GM18499 (cell line): ENCODE data around the gene CCDC57.
"Not testable (repeated sequence)": the region's sequence is repeated elsewhere in the genome, so short reads cannot be mapped to it uniquely, and the experiment has no call there.

Source experiments
- ATAC-seq: cut with Tn5 transposase; IDR thresholded peaks from one replicate; pipeline ENCODE4 v1.9.1; 2021; ENCODE audit warnings: moderate number of reproducible peaks; ENCODE audit not compliant: insufficient read depth, unreplicated experiment

CCDC57 gene

GRCh38 chr17:82204831-82205719 is 7.6 kb downstream of the CCDC57 start:
- ATAC-seq = no peak

GRCh38 chr17:82203920-82204319 is 8.7 kb downstream of the CCDC57 start:
- no peak for ATAC-seq

DNA sequence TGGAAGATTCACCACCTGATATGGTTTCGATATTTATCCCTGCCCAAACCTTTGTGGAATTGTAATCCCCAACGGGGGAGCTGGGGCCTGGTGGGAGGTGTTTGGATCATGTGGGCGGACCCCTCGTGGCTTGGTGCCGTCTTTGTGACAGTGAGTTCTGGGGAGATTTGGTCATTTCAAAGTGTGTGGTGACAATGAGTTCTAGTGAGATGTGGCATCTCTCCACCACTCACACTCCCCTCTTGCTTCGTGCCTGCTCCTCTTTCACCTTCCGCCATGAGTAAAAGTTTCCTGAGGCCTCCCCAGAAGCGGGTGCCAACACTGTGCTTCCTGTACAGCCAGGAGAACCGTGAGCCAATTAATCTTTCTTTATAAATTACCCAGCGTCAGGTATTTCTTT is 9.7 kb downstream of the CCDC57 start:
- ATAC-seq = no peak

DNA sequence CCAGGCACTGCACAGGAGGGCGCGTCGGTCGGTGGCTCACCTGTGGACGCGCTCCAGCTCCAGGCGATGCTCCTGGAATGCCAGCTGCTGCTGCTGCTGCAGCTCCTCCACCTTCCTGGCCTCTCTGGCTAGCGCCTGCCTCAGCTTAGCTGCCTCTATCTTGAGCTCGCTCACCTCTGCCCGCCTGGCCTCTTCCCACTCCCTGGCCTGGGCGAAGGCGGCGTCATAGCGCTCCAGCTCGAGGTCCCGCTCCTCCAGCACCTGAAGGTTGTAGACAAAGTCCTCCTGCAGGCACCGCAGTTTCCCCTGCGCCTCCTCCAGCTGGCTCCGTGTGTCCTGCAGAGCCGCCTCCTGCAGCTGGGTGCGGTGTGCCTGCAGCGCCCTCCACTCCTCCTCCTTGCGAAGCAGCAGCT is 11.1 kb downstream of the CCDC57 start:
- ATAC-seq = no peak

DNA sequence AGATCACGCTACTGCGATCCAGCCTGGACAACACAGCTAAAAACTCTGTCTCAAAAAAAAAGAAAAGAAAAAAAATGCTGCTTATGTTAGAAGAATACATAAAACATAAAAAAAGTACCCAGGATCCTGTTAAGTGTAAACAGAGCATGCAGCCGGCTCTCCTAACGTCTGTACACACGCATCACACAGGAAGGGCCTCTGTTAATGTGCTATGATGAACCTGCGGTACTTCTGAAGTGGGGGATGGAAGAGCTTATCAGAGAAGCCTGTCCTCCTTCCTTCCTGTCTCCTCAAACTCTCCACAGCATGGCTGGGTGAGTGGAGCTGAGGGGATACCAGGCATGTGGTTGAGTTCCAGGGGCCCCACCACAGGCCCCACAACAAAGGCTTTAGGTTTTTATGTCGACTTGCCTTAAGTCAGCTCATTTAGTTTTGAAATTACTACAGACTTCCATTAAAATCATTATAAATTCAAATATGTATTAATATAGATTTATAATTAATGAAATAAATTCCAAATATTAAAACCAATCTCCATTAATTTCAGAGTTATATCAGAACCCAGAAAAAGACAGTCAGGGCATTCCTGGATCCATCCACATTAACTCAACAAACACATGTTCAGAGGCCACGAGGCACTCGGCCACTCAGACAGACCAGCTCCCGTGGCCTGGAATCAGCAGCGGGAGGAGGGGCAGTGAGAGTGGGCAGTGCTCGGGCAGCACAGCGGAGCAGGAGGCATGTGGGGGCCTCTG is 11.7 kb downstream of the CCDC57 start:
- ATAC-seq = no peak

DNA sequence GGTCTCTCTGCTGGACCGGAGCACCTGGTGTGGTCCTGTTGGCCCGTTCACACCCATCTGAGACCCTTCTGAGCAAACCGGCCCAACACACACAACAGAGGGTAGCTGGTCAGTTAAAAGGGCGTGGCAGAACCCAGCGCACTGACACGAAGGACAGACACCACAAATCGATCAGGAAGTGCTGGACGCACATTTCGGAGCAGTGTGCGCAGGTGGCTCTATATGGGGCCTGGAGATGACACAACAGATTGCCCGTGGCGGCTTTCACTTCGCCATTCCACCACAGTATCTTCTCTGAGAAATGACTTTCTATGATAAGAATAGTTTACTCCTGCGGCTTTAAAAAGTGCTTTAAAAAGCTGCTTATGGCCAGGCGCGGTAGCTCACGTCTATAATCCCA is 12.5 kb downstream of the CCDC57 start:
- ATAC-seq = no peak

DNA sequence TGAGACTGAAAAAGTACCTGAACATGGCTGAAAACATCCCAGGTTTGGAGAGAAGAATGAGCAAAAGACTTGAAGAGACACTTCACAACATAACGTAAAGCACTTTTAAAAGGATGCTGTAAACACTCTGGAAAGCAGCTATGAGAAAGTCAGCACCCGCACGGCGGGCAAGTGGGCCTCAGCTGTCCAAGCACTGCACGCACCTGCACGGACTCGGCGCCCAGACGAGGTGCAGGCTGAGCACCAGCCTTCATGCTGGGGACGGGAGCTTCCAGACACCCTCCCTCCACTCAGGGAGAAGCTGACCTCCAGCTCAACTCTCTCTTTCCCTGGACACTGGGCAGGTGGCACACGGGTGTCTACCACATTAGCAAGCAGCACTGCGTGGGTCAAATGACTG is 13.1 kb downstream of the CCDC57 start:
- no peak for ATAC-seq

DNA sequence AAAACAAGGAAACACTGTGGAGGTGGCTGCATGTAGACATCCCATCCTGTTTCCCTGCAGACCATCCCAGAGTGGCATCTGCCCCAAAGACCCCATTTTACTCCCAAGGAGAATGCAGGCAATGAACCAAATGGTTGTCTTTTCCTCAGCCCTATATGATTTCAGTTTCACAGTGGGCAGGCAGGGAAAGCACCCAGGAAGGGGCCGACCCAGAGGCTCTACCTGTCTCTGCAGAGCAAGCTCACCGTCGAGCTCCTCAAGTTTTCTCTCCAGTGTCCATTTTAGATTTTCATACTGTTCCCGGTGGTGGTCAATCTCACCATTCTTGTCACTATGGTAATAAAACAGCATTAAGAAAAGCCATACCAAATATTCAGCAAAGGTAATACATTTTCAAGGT is 14.6 kb downstream of the CCDC57 start:
- ATAC-seq = no peak

DNA sequence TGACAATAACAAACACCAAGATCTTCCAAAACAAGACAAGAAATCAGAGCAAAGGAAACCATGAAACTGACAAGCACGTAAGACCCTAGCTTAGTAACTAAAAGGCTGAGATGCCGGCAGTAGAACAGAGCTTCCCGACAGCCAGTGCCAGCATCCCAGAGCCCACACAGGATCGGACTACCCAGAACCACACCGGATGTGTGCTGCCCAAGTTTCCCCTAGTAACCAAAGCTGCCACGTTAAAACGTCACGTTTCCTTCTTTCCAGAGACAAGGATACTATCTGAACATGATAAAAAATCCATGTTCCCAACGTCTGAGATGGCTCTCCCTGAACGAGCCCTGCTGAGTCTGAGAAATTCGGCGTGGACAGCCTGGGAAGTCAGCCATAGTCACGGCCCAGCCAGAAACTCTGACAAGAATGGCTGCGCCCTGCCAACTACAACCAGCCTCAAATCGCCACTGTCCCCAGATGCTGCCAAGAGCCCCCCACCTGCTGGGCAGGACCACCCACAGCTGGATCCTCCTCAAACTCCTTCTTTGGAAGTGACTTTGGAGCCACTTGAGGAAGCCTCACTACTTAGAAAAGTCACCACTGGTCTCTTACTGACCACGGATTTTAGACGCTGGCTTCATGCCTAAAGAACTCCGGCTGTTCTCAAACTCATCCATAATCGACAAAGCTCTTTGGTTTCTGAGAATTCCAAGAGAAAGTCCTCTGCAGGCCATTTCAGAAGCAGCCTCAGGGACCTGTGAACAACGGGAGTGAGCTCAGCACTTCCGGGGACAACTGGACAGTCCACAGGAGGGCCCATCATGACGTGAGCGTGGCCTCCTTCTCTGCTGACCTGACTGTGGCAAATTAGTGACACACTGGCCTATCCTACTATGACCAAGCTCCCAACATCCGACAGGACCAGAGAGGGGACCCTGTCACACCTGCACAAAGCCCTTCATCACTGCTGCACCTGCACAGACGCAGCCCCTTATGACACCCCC is 16.7 kb downstream of the CCDC57 start:
- ATAC-seq = no peak

- ATAC-seq = no peak
Measured at GRCh38 chr17:82194765-82195164, 17.9 kb downstream of the CCDC57 start.

DNA sequence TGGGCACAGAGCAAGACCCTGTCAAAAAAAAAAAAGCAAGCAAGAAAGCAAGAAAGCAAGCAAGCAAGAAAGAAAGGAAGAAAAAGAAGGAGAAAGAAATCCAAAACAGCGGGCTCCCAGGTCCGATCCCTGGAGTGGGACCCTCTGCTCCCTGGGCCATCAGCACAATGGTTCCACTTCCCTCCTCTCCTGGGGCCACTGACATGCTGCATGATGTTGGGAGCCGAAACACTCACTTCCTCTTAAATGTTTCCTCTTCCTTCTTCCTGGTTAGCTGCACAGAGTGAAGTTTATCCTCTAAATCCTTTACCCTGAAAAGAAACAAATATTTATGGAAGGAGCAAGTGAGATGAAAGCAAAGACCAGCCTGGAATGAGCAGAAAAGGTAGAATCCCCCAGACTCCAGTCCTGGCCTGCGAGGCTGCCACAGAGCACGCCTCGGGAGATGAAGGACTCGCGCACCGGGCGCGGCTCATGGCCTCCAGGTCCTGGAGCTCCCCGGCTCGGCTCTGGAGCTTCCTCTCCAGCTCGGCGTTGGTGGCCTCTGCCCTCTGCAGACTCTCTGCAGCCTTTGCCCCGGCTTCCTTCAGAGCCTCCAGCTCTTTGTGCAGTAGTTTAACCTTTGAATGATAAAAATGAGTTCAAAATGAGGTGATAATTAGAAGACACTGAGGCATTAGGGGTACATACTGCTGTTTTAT is 19.0 kb downstream of the CCDC57 start:
- ATAC-seq = no peak

DNA sequence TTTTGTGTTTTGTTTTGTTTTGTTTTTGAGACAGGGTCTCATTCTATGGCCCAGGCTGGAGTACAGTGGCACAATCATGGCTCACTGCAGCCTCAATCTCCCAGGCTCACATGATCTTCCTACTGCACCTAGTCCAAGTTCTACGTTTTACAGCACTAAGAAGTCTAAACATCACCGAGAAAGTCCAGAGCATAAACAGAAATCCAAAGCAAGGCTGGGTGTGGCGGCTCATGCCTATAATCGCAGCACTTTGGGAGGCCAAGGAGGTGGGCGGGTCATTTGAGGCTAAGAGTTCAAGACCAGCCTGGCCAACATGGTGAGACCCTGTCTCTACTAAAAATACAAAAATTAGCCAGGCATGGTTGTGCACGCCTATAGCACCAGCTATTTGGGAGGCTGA is 19.6 kb downstream of the CCDC57 start:
- ATAC-seq = not testable (repeated sequence)

DNA sequence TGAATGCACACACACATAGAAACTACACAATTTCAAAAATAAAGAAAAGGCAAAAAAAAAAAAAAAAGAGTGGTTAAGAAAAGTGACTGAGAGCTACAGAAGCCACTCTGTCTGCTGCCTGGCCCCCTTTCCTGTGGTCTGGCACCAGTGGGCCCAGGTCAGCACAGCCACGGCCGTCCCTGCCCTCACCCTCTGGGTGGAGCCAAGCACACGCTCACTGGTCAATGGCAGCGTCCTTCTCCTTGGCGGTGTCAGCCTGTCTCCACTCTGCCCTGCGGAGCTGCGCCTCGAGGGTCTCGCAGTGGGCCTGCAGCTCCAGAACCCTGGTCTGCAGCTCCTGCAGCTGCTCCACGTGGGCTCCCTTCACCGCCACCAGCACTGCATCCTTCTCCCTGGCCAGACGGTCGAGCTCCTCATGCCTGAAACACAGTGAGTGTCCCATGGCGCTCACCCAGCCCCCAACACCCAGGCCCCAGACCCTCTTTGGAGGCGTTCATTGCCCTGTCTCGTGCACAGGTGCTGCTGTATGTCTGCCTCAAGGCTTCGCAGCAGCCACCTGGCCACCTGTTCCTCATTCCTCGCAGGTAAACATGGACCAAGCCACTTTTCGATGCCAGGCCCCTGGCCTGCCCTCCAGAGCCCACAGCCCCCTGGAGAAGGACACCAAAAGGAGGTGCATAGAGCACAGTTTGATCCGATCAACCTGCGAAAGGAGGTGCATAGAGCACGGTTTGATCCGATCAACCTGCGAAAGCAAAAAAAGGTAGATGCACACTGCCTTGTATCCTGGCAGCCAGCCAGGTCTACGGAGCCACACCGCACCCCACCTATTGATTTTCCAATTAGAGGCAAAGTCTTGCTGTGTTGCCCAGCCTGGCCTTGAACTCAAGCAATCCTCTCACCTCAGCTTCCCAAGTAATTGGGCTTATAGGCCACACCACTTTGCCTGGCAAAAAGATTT is 24.4 kb downstream of the CCDC57 start:
- no peak for ATAC-seq

GRCh38 chr17:82187500-82187899 is 25.1 kb downstream of the CCDC57 start:
- ATAC-seq = no peak

- no peak for ATAC-seq
Measured at GRCh38 chr17:82186221-82186620, 26.4 kb downstream of the CCDC57 start.

DNA sequence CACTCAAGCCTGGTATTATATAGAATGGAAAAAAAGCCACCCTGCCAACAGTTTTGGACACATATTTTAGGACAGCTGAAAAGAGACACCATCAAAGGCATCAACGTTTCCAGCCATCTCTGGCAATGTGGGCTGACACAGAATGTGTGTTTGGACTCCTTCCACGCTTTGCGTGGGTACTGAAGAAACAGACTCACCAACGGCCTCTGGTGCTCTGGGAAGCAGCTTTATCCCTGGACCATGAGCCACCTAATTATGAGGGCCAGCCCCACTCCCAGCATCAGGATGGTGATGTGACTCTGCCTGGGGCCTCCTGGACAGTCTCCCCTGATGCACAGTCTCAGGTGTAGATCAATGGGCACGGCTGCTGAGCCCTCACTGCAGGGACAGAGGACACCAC is 27.9 kb downstream of the CCDC57 start:
- no peak for ATAC-seq

DNA sequence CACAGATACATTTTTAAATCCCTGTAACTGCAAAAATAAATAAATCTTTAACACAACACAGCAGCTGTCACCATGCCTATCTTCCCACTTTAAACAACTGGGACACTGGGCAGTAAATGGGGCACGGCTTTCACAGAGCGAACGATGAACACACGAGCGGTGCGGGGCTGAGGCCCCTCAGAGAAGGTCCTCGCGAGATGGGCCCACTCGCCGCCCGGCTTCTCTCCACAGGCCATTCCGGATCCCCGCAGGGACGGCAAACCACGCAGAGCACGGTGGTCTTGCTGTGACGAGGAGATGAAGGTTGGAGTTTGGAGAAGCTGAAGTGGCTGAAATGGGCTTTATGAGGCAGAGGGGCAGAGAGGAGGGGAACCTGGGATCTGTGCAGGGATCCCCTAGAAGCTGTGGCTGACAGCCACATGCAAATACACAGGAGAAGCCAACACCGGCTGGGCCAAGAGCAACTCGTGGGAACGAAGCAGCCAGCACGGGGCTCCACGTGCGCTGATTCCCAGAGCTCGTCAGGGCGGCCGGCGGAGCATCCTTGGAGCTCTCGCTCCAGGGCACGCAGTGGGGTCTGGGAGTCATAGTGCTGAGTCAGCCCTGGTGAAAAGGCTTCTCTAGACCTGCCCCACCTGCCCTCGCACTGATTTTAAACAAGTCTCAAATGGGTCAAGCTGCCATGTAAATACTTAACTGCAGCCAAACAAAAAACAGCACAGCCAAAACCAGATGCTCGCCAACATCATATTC is 31.7 kb downstream of the CCDC57 start:
- ATAC-seq = no peak

- ATAC-seq = no peak
Measured at GRCh38 chr17:82179946-82180475, 32.6 kb downstream of the CCDC57 start.
